H9 (cell line): ENCODE data around the gene DPP10. TPM values are rescaled to one million over a fixed set of nuclear protein-coding genes. Genes with fewer than 3 reads are reported as not detected.

Experiments
- DNase-seq: peaks from one replicate; pipeline ENCODE4 v3.0.0-alpha.2; 2017
- H2AFZ ChIP-seq: one replicate; pipeline ENCODE4 v1.6.1; 2013; ENCODE audit warnings: mild to moderate bottlenecking, low read length, control low read depth, moderate library complexity
- H2AK5ac ChIP-seq: 2 replicates; pipeline ENCODE4 v1.6.1; 2013; ENCODE audit warnings: low read length, control low read depth, mixed read lengths; ENCODE audit not compliant: insufficient read length
- H2BK120ac ChIP-seq: one replicate; pipeline ENCODE4 v1.6.1; 2013; ENCODE audit warnings: low read depth, mild to moderate bottlenecking, low read length, control low read depth, inconsistent platforms; ENCODE audit not compliant: poor library complexity, severe bottlenecking
- H2BK12ac ChIP-seq: 2 replicates; pipeline ENCODE4 v1.6.1; 2013; ENCODE audit warnings: low read length, control low read depth, mixed read lengths, low read depth; ENCODE audit not compliant: insufficient read length
- H2BK15ac ChIP-seq: 2 replicates; pipeline ENCODE4 v1.6.1; 2013; ENCODE audit warnings: low read depth, low read length, control low read depth
- H2BK20ac ChIP-seq: one replicate; pipeline ENCODE4 v1.6.1; 2013; ENCODE audit warnings: low read depth, mild to moderate bottlenecking, low read length, control low read depth, inconsistent platforms; ENCODE audit not compliant: poor library complexity, severe bottlenecking
- H2BK5ac ChIP-seq: 2 replicates; pipeline ENCODE4 v1.6.1; 2013; ENCODE audit warnings: low read length, control low read depth, mixed read lengths; ENCODE audit not compliant: insufficient read length
- H3K14ac ChIP-seq: 2 replicates; pipeline ENCODE4 v1.6.1; 2013; ENCODE audit warnings: low read length, control low read depth; ENCODE audit not compliant: insufficient read depth
- H3K18ac ChIP-seq: 2 replicates; pipeline ENCODE4 v1.6.1; 2013; ENCODE audit warnings: low read depth, mild to moderate bottlenecking, mixed read lengths, low read length, control low read depth; ENCODE audit not compliant: insufficient read length
- H3K23ac ChIP-seq: 2 replicates; pipeline ENCODE4 v1.6.1; 2013; ENCODE audit warnings: low read length, control low read depth, mixed read lengths, low read depth; ENCODE audit not compliant: insufficient read length
- H3K23me2 ChIP-seq: 2 replicates; pipeline ENCODE4 v1.6.1; 2013; ENCODE audit warnings: low read depth, mild to moderate bottlenecking, mixed read lengths, low read length, control low read depth; ENCODE audit not compliant: insufficient read length, poor library complexity, severe bottlenecking
- H3K27ac ChIP-seq: 2 replicates; pipeline ENCODE4 v1.5.1; 2013; ENCODE audit warnings: low read length, control low read depth, mixed read lengths, low read depth; ENCODE audit not compliant: insufficient read length
- H3K27me3 ChIP-seq: 2 replicates; pipeline ENCODE4 v1.6.1; 2013; ENCODE audit warnings: low read length, control low read depth, inconsistent platforms; ENCODE audit not compliant: insufficient read depth
- H3K4ac ChIP-seq: 2 replicates; pipeline ENCODE4 v1.6.1; 2013; ENCODE audit warnings: low read depth, mild to moderate bottlenecking, control low read depth, inconsistent platforms, low read length, moderate library complexity
- H3K4me1 ChIP-seq: 2 replicates; pipeline ENCODE4 v1.6.1; 2013; ENCODE audit warnings: low read length, control low read depth, inconsistent platforms; ENCODE audit not compliant: insufficient read depth
- H3K4me2 ChIP-seq: 2 replicates; pipeline ENCODE4 v1.6.1; 2013; ENCODE audit warnings: low read length, control low read depth, mixed read lengths; ENCODE audit not compliant: insufficient read length, insufficient read depth
- H3K56ac ChIP-seq: 2 replicates; pipeline ENCODE4 v1.6.1; 2013; ENCODE audit warnings: low read depth, mild to moderate bottlenecking, mixed read lengths, low read length, control low read depth; ENCODE audit not compliant: insufficient read length
- H3K79me1 ChIP-seq: 2 replicates; pipeline ENCODE4 v1.6.1; 2013; ENCODE audit warnings: low read depth, mild to moderate bottlenecking, moderate library complexity, low read length, control low read depth, inconsistent platforms; ENCODE audit not compliant: insufficient read depth, poor library complexity, severe bottlenecking
- H3K79me2 ChIP-seq: 2 replicates; pipeline ENCODE4 v1.6.1; 2013; ENCODE audit warnings: low read length, control low read depth, inconsistent platforms; ENCODE audit not compliant: insufficient read depth
- H3K9ac ChIP-seq: 2 replicates; pipeline ENCODE4 v1.6.1; 2013; ENCODE audit warnings: low read length, control low read depth, mixed read lengths; ENCODE audit not compliant: insufficient read length; ENCODE audit errors: extremely low read depth
- H3K9me3 ChIP-seq: one replicate; pipeline ENCODE4 v1.6.1; 2013; ENCODE audit warnings: low read depth, low read length, inconsistent platforms; ENCODE audit not compliant: control insufficient read depth
- H3T11ph ChIP-seq: one replicate; pipeline ENCODE4 v1.6.1; 2013; ENCODE audit warnings: mild to moderate bottlenecking, low read length, control low read depth, inconsistent platforms
- H4K20me1 ChIP-seq: one replicate; pipeline ENCODE4 v1.6.1; 2013; ENCODE audit not compliant: control insufficient read depth, insufficient read length, insufficient read depth
- H4K5ac ChIP-seq: 2 replicates; pipeline ENCODE4 v1.6.1; 2013; ENCODE audit warnings: low read depth, mild to moderate bottlenecking, mixed read lengths, low read length, control low read depth; ENCODE audit not compliant: insufficient read length
- H4K8ac ChIP-seq: replicated peaks from 2 replicates; pipeline ENCODE4 v1.6.1; 2013; ENCODE audit warnings: low read length, control low read depth, mixed read lengths, low read depth; ENCODE audit not compliant: insufficient read length
- H4K91ac ChIP-seq: 2 replicates; pipeline ENCODE4 v1.6.1; 2013; ENCODE audit warnings: low read depth, mild to moderate bottlenecking, moderate library complexity, mixed read lengths, low read length, control low read depth; ENCODE audit not compliant: insufficient read length
- H3K27ac Mint-ChIP-seq, 3 experiments: 2 replicates in 2 of 3; 3 replicates in 1 of 3; pipeline ENCODE4 v1.8.0; 2020 to 2021; ENCODE audit warnings: mixed read lengths in 3 of 3, mild to moderate bottlenecking in 1 of 3, moderate library complexity in 1 of 3
- H3K27me3 Mint-ChIP-seq: 2 replicates; pipeline ENCODE4 v1.8.0; 2021; ENCODE audit warnings: low read depth, mild to moderate bottlenecking, moderate library complexity, mixed read lengths
- H3K36me3 Mint-ChIP-seq, 3 experiments: 2 replicates in 2 of 3; 3 replicates in 1 of 3; pipeline ENCODE4 v1.8.0; 2020 to 2021; ENCODE audit warnings: low read depth in 3 of 3, mixed read lengths in 3 of 3; ENCODE audit not compliant: insufficient read depth in 1 of 3
- H3K4me1 Mint-ChIP-seq, 2 experiments: 2 replicates each; pipeline ENCODE4 v1.8.0; 2020; ENCODE audit warnings: mixed read lengths in 2 of 2
- H3K4me3 Mint-ChIP-seq, 2 experiments: 2 replicates in 1 of 2; 3 replicates in 1 of 2; pipeline ENCODE4 v1.8.0; 2020 to 2021; ENCODE audit warnings: mild to moderate bottlenecking in 2 of 2, mixed read lengths in 2 of 2, moderate library complexity in 1 of 2
- H3K9me3 Mint-ChIP-seq, 2 experiments: 2 replicates in 1 of 2; 3 replicates in 1 of 2; pipeline ENCODE4 v1.8.0; 2020; ENCODE audit warnings: mild to moderate bottlenecking in 2 of 2, mixed read lengths in 2 of 2, moderate library complexity in 1 of 2
- CTCF ChIP-seq: fragments of 200-600 bp; sonication (generic); conservative IDR thresholded peaks from 3 replicates; pipeline ENCODE4 v1.8.0; 2021; ENCODE audit warnings: antibody characterized with exemption, mild to moderate bottlenecking
- WGBS: extraction: QIAGEN DNeasy Blood & Tissue Kit; methylation state at CpG from one replicate; pipeline ENCODE4 v1.1.7; 2013; ENCODE audit warnings: missing lambda C conversion rate, low lambda C conversion rate, mixed read lengths; ENCODE audit not compliant: insufficient read length; ENCODE audit errors: extremely low coverage; 5-methylcytosine and 5-hydroxymethylcytosine counted together
- total RNA-seq: library from RNA; stranded (reverse); gene quantifications from 2 replicates; pipeline ENCODE4 v1.2.1, GENCODE V29; 2021

DPP10 gene
- total RNA-seq, 1 experiment from 2014 or later = 11.3 TPM

- Histone ChIP-seq H4K8ac (no peak overlapping the region), H3K14ac (no peak overlapping the region), H2AK5ac (no peak overlapping the region), H2BK12ac (no peak overlapping the region), H2BK15ac (no peak overlapping the region), H3K4me1 (peaks cover 7% of the 10 kb centered on the region), H3K79me2 (no peaks in the 10 kb centered on the region), H4K91ac (no peak overlapping the region), H3K9me3 (no peaks in the 10 kb centered on the region), H2BK120ac (no peak overlapping the region), H3K23me2 (no peaks in the 10 kb centered on the region), H3K9ac (no peak overlapping the region), H2BK20ac (no peak overlapping the region), H3K23ac (no peak overlapping the region), H4K20me1 (no peaks in the 10 kb centered on the region), H3T11ph (no peak overlapping the region), H3K4ac (no peak overlapping the region), H3K27ac (no peak overlapping the region), H3K27me3 (no peaks in the 10 kb centered on the region), H3K4me2 (no peak overlapping the region), H2BK5ac (no peak overlapping the region), H3K18ac (no peak overlapping the region), H3K79me1 (no peaks in the 10 kb centered on the region), H3K56ac (no peak overlapping the region), H4K5ac (no peak overlapping the region), H2AFZ (no peak overlapping the region)
- peaks cover 32 to 40% of the 10 kb centered on the region in 2 experiments for H3K4me1 Mint-ChIP-seq
- H3K4me3 Mint-ChIP-seq = no peak overlapping the region
- no peak for DNase-seq
- no peak overlapping the region for H3K27ac Mint-ChIP-seq
- no peak for TF ChIP-seq CTCF
- H3K9me3 Mint-ChIP-seq = no peaks in the 10 kb centered on the region
- no peaks in the 10 kb centered on the region; a peak in 1 of 7 replicates for H3K36me3 Mint-ChIP-seq
- H3K27me3 Mint-ChIP-seq = no peaks in the 10 kb centered on the region
- WGBS = no CpG with 5 or more reads among the region's 3 CpGs
Observed at GRCh38 chr2:114787486-114787885, 345.0 kb downstream of the DPP10 start.
